NCI-H748 treated with DMSO at 0.1 percent for 48 hours (cell line): ENCODE measurements around the gene IMPG1.

Experiments used
- DNase-seq: peaks from one replicate; lab custom pipeline; 2025; lab: John Stamatoyannopoulos, UW

IMPG1 gene

DNA sequence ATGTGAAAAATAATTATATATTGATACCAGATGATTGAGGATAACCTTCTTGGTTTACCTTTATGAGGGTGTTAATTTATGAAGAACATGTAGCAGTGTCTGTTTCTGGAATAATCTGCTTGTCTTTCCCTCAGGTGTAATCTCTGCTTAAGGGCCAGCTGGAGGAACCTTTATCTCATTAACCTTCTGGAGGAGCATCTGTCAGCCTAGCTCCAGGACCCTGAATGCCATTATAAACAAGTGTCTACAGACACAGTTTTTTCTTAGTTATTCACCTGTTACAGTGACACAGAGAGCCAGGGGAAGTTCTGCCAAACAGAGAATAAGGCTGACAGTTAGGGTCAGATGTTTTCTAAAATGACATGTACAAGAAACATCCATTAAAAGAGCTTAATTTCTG is at the start of gene IMPG1:
TSS of gene IMPG1 (minus strand) at position 101 of the 400 bp plus-strand sequence. CDS start 174 bp downstream, outside the sequence.
- DNase-seq: no peak

GRCh38 chr6:76120302-76120701 is 47.8 kb upstream of the IMPG1 start:
- no peak for DNase-seq

DNA sequence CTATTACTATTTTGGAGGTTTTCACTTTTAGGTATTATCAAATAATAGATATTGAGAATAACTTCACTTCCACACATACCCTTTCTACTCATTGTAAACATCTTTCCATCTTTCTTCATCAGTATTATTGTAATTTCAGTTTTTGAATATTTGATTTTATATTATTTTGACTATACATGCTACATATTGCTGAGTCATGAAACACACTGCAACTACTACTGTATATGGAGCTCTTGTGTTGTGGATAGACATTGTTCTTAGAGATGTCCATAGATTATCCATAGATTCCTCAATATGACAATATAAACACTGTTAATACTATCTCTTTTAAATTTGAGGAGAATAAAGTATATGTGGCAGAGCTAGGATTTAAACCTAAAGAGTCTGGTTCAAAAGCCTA is 819 bp upstream of the IMPG1 start:
- DNase-seq: no peak

GRCh38 chr6:76057469-76057868 is 15.0 kb downstream of the IMPG1 start:
- no peak for DNase-seq

- DNase-seq: no peak
Measured at GRCh38 chr6:76052314-76052713, 20.1 kb downstream of the IMPG1 start.

DNA sequence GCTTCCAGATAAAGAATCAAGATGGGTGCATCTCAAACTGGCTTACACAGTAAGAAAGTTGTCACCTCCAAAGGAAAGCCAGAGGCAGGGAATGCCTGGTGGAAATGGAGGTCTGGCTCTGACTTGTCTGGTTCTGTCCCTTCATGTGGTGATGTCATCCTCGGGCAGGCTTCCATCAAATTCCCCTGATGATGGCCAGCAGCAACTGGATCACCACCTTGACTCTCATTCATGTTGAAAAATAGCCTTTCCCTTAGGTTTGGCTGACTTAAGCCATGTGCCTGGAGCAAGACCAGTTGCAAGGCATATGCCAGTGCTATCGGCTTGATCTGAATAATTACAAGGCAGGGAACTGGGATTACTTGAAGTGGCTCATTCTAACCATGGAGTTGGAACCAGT is 28.8 kb downstream of the IMPG1 start:
- DNase-seq: no peak

- DNase-seq: no peak
Measured at GRCh38 chr6:76035713-76036112, 36.7 kb downstream of the IMPG1 start.

DNA sequence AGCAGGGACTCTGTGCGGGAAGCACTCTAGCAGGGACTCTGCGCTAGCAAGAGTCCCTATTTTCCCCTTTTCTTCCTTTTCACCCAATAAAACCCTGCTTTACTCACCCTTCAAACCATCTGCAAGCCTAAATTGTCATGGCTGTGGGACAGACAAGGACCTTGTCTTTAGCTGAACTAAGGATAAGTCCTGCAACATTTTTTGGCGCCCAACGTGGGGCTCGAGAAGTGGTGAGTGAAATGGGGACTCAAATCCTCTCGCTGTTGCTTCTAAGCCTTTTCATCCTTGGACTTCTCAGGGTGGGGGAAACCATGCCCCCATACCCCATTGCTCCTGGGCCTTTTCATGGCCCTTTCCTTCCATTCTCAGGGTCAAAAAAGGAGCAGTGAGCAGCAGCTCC is 46.4 kb downstream of the IMPG1 start:
- no peak for DNase-seq

DNA sequence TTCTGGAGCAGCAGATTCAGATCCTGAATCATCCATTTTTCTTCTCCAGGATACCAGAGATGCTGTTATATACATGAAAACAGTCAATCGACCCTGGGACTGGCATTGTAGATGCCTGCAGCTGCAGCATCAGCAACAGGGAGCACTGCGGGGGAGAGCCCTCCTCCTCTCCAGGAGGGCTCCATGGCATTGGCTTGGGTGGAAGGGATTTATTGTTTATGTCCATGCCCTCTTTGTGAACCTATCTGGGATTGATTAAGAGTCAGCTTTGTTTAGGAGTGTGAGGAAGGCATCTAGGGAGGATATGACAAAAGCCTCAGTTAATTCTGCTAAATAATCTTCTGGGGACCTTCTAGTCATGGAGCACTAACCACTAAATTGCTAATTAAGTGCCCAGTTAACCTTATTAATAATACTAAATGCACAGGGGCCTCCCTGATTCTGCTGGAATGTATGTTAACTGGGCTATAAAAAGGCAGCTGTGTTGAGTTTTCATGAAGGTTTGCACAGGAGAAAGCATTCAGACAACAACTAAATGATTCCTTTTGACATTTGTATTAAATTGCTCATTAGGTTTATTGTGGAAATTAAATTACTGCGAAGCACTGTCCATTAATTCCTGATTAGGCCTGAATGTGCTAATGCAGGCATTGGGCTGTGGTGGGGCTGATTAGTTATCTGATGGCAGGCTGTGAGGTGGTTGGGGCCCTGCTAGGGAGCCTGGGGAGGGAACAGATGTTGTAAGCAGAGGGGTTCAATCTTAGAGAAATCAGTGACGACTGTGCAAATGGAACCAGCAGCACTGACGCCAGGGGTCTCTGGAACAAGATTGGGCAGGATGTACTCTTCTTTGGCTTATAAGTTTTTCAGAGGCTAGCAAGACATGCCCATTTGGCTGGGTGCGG is 57.6 kb downstream of the IMPG1 start:
- DNase-seq: no peak

DNA sequence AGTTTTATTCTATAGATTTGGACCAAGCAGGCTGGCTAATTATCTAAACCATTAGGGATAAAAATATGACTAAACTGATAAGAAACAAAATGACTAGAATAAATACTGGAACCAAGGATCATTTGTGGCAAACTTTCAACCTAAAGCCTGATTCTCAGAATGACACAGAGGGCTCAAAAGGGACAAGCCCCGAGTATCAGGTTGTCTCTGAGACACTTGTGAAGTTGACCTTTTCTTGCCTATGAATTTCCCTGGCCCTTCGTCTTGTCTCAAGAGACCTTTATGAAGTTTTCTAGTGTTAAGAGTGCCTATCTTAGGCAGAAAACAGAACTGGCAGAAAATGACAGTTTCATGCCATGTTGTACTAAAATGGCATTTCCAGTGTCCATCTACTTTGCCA is 68.3 kb downstream of the IMPG1 start:
- no peak for DNase-seq

- no peak for DNase-seq
Measured at GRCh38 chr6:76003686-76004085, 68.8 kb downstream of the IMPG1 start.

- DNase-seq: no peak
Measured at GRCh38 chr6:76003113-76003512, 69.3 kb downstream of the IMPG1 start.

- DNase-seq: no peak
Measured at GRCh38 chr6:76000629-76001028, 71.8 kb downstream of the IMPG1 start.

DNA sequence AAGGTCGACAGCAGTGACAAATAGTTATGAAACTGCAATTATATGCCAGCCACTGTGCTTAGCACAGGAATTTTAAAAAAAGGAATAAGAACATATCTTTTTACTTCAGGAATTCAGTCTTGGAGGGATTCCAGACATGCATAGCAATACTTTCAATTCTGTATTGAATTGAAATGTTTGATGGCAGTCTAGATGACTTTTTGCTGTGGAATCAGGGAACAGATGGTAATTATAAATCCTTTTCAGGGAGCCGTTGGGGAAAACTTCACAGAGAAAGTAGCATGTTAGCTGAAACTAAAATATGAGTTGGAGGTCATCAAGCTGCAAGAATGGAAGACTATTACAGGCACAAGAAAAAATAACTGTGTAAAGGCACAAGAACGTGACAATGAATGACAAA is 74.8 kb downstream of the IMPG1 start:
- DNase-seq: no peak

DNA sequence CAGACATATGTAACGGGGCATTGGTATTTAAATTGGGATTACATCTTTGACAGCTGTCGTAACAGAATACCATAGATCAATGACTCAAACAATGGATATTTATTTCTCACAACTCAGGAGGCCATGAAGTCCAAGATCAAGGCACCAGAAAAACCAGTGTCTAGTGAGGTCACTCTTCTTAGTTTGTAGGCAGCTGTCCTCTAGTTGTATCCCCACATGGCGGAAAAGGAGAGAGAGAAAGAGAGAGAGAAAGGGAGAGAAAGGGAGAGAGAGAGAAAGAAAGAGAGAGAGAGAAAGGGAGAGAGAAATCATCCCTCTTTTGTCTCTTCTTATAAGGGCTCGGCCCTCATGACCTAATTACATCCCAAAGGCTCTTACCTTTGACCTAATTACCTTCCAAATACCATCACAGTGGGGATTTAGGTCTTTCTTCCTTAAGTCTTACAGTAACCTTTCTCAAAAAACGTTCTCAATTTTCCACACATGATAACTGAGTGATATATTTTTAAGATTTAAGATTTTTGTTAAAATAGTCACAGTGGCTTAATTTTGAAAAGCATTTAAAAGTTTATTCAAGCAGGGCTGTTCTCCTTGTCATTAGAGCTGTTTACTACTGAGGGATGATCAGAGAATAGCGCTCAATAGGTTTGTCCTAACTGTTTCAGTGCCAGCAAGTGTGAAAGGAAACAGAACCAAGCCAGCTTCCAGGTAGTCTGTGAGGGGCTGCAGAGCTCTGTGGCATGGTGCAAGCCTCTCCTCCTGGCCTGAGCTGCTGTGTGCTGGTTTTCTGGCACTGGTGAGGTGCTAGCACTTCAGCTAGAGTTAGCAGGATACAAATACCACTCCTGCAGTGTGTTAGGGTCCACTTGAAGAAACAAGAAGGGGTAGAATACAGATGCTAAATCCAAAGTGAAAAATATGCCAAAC is 79.0 kb downstream of the IMPG1 start:
- no peak for DNase-seq

- DNase-seq: no peak
Measured at GRCh38 chr6:75991941-75992340, 80.5 kb downstream of the IMPG1 start.

- no peak for DNase-seq
Measured at GRCh38 chr6:75986935-75987334, 85.5 kb downstream of the IMPG1 start.

GRCh38 chr6:75975904-75976303 is 96.6 kb downstream of the IMPG1 start:
- DNase-seq: no peak

GRCh38 chr6:75970093-75970492 is 102.4 kb downstream of the IMPG1 start:
- DNase-seq: no peak

DNA sequence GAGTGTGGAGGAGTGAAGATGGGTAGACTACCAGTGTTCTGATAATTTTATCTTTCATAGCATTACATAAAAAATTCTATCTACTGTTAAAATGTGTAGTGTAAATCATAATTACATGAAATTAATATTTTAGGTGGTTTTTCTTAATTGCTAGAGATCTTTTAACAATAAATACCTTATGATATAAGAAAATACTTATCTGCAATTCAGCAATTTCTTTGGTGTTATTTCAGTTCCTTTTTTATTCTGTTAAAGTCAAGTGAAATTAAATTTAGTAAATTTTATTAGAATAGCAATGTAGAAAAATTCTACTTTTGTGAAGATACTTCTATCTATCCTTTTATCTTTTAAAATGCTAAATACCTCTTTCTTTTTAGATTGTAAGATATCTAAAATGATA is 104.3 kb downstream of the IMPG1 start:
- DNase-seq: no peak

GRCh38 chr6:75963569-75963968 is 108.9 kb downstream of the IMPG1 start:
- DNase-seq: no peak

- DNase-seq: no peak
Measured at GRCh38 chr6:75952128-75952527, 120.3 kb downstream of the IMPG1 start.

DNA sequence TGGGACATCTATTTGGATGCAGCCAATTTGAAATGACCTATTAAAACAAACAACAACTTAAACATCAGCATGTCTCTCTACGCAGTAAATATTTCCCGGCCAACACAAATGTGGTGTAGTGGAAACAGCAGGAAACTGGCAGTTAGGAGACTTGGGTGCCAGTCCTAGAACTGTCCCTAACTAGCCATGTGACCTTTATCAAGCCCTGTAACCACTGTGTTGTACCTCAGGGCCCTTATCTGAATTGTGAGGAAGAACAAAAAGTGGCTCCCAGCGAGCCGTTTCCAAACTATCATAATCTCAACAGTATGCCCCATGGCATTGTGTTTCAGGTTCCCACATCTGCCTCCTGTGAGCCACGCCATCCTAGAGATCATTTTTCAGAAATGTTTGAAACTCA is 124.5 kb downstream of the IMPG1 start:
- no peak for DNase-seq
